ENCODE measurements around the gene KANSL3. TPM values are rescaled to one million over a fixed set of nuclear protein-coding genes. Genes with fewer than 3 reads are reported as not detected.

The KANSL3 gene
- total and polyA plus RNA-seq, 9 of the 15 experiments (the other 6 are each of a cell fraction or from before 2014, with no cell fraction given) = 11.3 to 43.7 (median 27.9) TPM

- TF ChIP-seq BCLAF1 (IDR thresholded peaks at IDR 0.05; ENCODE audit: borderline replicate concordance in 1 of 2, control insufficient read depth in 1 of 2, low read depth in 2 of 2, low read length in 1 of 2) (no peak), TRIM28 (IDR thresholded peaks at IDR 0.05) (no peak), POLR3A (IDR thresholded peaks at IDR 0.05; ENCODE audit: borderline replicate concordance, extremely low read depth, insufficient read depth, insufficient read length) (no peak), TAL1 (IDR thresholded peaks at IDR 0.05) (no peak), L3MBTL2 (IDR thresholded peaks at IDR 0.05) (peak; percentile 37; the same call in 1 of the 2 replicates)
- TF ChIP-seq, protein P1, sequence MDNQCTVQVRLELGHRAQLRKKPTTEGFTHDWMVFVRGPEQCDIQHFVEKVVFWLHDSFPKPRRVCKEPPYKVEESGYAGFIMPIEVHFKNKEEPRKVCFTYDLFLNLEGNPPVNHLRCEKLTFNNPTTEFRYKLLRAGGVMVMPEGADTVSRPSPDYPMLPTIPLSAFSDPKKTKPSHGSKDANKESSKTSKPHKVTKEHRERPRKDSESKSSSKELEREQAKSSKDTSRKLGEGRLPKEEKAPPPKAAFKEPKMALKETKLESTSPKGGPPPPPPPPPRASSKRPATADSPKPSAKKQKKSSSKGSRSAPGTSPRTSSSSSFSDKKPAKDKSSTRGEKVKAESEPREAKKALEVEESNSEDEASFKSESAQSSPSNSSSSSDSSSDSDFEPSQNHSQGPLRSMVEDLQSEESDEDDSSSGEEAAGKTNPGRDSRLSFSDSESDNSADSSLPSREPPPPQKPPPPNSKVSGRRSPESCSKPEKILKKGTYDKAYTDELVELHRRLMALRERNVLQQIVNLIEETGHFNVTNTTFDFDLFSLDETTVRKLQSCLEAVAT (IDR thresholded peaks at IDR 0.05) = peak in 1 of 2 experiments; percentile 98; a peak in 2 of 4 replicates
- TF ChIP-seq, protein P2, sequence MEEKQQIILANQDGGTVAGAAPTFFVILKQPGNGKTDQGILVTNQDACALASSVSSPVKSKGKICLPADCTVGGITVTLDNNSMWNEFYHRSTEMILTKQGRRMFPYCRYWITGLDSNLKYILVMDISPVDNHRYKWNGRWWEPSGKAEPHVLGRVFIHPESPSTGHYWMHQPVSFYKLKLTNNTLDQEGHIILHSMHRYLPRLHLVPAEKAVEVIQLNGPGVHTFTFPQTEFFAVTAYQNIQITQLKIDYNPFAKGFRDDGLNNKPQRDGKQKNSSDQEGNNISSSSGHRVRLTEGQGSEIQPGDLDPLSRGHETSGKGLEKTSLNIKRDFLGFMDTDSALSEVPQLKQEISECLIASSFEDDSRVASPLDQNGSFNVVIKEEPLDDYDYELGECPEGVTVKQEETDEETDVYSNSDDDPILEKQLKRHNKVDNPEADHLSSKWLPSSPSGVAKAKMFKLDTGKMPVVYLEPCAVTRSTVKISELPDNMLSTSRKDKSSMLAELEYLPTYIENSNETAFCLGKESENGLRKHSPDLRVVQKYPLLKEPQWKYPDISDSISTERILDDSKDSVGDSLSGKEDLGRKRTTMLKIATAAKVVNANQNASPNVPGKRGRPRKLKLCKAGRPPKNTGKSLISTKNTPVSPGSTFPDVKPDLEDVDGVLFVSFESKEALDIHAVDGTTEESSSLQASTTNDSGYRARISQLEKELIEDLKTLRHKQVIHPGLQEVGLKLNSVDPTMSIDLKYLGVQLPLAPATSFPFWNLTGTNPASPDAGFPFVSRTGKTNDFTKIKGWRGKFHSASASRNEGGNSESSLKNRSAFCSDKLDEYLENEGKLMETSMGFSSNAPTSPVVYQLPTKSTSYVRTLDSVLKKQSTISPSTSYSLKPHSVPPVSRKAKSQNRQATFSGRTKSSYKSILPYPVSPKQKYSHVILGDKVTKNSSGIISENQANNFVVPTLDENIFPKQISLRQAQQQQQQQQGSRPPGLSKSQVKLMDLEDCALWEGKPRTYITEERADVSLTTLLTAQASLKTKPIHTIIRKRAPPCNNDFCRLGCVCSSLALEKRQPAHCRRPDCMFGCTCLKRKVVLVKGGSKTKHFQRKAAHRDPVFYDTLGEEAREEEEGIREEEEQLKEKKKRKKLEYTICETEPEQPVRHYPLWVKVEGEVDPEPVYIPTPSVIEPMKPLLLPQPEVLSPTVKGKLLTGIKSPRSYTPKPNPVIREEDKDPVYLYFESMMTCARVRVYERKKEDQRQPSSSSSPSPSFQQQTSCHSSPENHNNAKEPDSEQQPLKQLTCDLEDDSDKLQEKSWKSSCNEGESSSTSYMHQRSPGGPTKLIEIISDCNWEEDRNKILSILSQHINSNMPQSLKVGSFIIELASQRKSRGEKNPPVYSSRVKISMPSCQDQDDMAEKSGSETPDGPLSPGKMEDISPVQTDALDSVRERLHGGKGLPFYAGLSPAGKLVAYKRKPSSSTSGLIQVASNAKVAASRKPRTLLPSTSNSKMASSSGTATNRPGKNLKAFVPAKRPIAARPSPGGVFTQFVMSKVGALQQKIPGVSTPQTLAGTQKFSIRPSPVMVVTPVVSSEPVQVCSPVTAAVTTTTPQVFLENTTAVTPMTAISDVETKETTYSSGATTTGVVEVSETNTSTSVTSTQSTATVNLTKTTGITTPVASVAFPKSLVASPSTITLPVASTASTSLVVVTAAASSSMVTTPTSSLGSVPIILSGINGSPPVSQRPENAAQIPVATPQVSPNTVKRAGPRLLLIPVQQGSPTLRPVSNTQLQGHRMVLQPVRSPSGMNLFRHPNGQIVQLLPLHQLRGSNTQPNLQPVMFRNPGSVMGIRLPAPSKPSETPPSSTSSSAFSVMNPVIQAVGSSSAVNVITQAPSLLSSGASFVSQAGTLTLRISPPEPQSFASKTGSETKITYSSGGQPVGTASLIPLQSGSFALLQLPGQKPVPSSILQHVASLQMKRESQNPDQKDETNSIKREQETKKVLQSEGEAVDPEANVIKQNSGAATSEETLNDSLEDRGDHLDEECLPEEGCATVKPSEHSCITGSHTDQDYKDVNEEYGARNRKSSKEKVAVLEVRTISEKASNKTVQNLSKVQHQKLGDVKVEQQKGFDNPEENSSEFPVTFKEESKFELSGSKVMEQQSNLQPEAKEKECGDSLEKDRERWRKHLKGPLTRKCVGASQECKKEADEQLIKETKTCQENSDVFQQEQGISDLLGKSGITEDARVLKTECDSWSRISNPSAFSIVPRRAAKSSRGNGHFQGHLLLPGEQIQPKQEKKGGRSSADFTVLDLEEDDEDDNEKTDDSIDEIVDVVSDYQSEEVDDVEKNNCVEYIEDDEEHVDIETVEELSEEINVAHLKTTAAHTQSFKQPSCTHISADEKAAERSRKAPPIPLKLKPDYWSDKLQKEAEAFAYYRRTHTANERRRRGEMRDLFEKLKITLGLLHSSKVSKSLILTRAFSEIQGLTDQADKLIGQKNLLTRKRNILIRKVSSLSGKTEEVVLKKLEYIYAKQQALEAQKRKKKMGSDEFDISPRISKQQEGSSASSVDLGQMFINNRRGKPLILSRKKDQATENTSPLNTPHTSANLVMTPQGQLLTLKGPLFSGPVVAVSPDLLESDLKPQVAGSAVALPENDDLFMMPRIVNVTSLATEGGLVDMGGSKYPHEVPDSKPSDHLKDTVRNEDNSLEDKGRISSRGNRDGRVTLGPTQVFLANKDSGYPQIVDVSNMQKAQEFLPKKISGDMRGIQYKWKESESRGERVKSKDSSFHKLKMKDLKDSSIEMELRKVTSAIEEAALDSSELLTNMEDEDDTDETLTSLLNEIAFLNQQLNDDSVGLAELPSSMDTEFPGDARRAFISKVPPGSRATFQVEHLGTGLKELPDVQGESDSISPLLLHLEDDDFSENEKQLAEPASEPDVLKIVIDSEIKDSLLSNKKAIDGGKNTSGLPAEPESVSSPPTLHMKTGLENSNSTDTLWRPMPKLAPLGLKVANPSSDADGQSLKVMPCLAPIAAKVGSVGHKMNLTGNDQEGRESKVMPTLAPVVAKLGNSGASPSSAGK (IDR thresholded peaks at IDR 0.05) = no peak
- TF ChIP-seq, protein P3, sequence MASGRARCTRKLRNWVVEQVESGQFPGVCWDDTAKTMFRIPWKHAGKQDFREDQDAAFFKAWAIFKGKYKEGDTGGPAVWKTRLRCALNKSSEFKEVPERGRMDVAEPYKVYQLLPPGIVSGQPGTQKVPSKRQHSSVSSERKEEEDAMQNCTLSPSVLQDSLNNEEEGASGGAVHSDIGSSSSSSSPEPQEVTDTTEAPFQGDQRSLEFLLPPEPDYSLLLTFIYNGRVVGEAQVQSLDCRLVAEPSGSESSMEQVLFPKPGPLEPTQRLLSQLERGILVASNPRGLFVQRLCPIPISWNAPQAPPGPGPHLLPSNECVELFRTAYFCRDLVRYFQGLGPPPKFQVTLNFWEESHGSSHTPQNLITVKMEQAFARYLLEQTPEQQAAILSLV (tag; IDR thresholded peaks at IDR 0.05) = no peak
Measured at GRCh38 chr2:96556441-96557330, 81.4 kb downstream of the KANSL3 start (continued).

Measured in K562 (cell line).